GM12878 (cell line): ENCODE measurements around the gene SAC3D1. TPM values are rescaled to one million over a fixed set of nuclear protein-coding genes. Genes with fewer than 3 reads are reported as not detected.

Source experiments
- ATAC-seq: fragments of 200-7000 bp; cut with Tn5 transposase; 3 replicates; pipeline ENCODE4 v1.9.1; 2020; ENCODE audit warnings: mild to moderate bottlenecking, moderate library complexity
- BruUV-seq: library from RNA; stranded (reverse); fragments of 400-500 nt; replicated peaks from 2 replicates; lab custom pipeline; 2021; lab: Mats Ljungman, UMichigan
- CTCF ChIA-PET: fragments of 300-600 bp; sonication (Branson Sonifier 250); formaldehyde crosslinking; extraction: SDS; loops from one replicate; lab custom pipeline; 2021; ENCODE audit warnings: inconsistent platforms; lab: Yijun Ruan, JAX
- POLR2A ChIA-PET: fragments of 350-600 bp; formaldehyde crosslinking; extraction: SDS; loops from one replicate; lab custom pipeline; 2021; ENCODE audit warnings: inconsistent platforms; lab: Charles Lee
- RAD21 ChIA-PET: fragments of 300-600 bp; sonication (Branson Sonifier 250); formaldehyde crosslinking; loops from one replicate; lab custom pipeline; 2023; ENCODE audit warnings: antibody characterized with exemption; ENCODE audit not compliant: unreplicated experiment; lab: Charles Lee
- SMC1A ChIA-PET: fragments of 300-600 bp; sonication (Branson Sonifier 250); formaldehyde crosslinking; loops from one replicate; lab custom pipeline; 2023; ENCODE audit not compliant: unreplicated experiment, uncharacterized antibody; lab: Charles Lee
- DNase-seq: peaks from one replicate; pipeline ENCODE4 v3.0.0-alpha.2; 2011; ENCODE audit warnings: low read depth, low spot score
- FAIRE-seq: peaks from 3 replicates; lab custom pipeline; 2011; peaks lifted over from hg19 to GRCh38; lab: Jason Lieb, UNC
- H2AFZ ChIP-seq: 2 replicates; pipeline ENCODE4 v1.6.0; 2011; ENCODE audit warnings: low read depth, low read length, control low read depth; ENCODE audit not compliant: control insufficient read depth
- H3K27ac ChIP-seq: 2 replicates; pipeline ENCODE4 v1.5.1; 2011; ENCODE audit warnings: control low read depth; ENCODE audit not compliant: control insufficient read depth, insufficient read depth
- H3K27me3 ChIP-seq, 2 experiments: replicated peaks in 1 of 2; 2 replicates each; pipeline versions ENCODE4 v1.6.0 to v1.6.1; 2011; ENCODE audit warnings: low read length in 1 of 2; ENCODE audit not compliant: control insufficient read depth in 2 of 2, insufficient read depth in 2 of 2
- H3K36me3 ChIP-seq, 2 experiments: 2 replicates each; pipeline ENCODE4 v1.5.1; 2011; ENCODE audit warnings: low read length in 1 of 2; ENCODE audit not compliant: control insufficient read depth in 2 of 2, insufficient read depth in 2 of 2
- H3K4me1 ChIP-seq: 2 replicates; pipeline ENCODE4 v1.6.1; 2011; ENCODE audit warnings: mild to moderate bottlenecking, low read length, moderate library complexity, mixed read lengths; ENCODE audit not compliant: control insufficient read depth, insufficient read depth
- H3K4me2 ChIP-seq: 2 replicates; pipeline ENCODE4 v1.6.0; 2011; ENCODE audit warnings: control low read depth; ENCODE audit not compliant: control insufficient read depth, insufficient read depth
- H3K4me3 ChIP-seq: fragments of 200-600 bp; sonication (generic); 2 replicates; pipeline ENCODE4 v1.5.1; 2016
- H3K79me2 ChIP-seq: 2 replicates; pipeline ENCODE4 v1.6.0; 2011; ENCODE audit warnings: low read length; ENCODE audit not compliant: control insufficient read depth, insufficient read depth
- H3K9ac ChIP-seq: 2 replicates; pipeline ENCODE4 v1.8.0; 2011; ENCODE audit warnings: low read length, control low read depth, mixed read lengths; ENCODE audit not compliant: control insufficient read depth, insufficient read depth
- H3K9me3 ChIP-seq: replicated peaks from 3 replicates; pipeline ENCODE4 v1.5.1; 2011; ENCODE audit warnings: mild to moderate bottlenecking, low read length; ENCODE audit not compliant: control insufficient read depth, insufficient read depth
- H4K20me1 ChIP-seq: 2 replicates; pipeline ENCODE4 v1.6.0; 2011; ENCODE audit not compliant: control insufficient read depth, insufficient read depth
- CBX3 ChIP-seq: fragments of 200-600 bp; sonication (generic); IDR thresholded peaks from 2 replicates; pipeline ENCODE4 v1.6.1; 2016; ENCODE audit warnings: low read depth, borderline replicate concordance
- CREB1 ChIP-seq: IDR thresholded peaks from 2 replicates; pipeline ENCODE4 v1.6.1; 2012; ENCODE audit warnings: low read depth, mild to moderate bottlenecking, inconsistent platforms
- IKZF1 ChIP-seq: fragments of 450-650 bp; conservative IDR thresholded peaks from 2 replicates; pipeline ENCODE4 v1.6.1; 2017; ENCODE audit warnings: antibody characterized with exemption, mild to moderate bottlenecking
- IRF4 ChIP-seq: IDR thresholded peaks from 2 replicates; pipeline ENCODE4 v1.6.1; 2011; ENCODE audit warnings: low read depth, low read length
- MEF2B ChIP-seq: fragments of 450-650 bp; IDR thresholded peaks from 2 replicates; pipeline ENCODE4 v1.6.1; 2018; ENCODE audit warnings: mild to moderate bottlenecking, moderate library complexity; ENCODE audit not compliant: partially characterized antibody, poor library complexity, severe bottlenecking
- PAX5 ChIP-seq: IDR thresholded peaks from 2 replicates; pipeline ENCODE4 v1.6.1; 2011; ENCODE audit warnings: low read depth, low read length, borderline replicate concordance
- WGBS: methylation state at CpG from one replicate; pipeline ENCODE4 v1.1.6; 2016; ENCODE audit warnings: low lambda C conversion rate; ENCODE audit not compliant: insufficient replicate concordance, insufficient coverage; ENCODE audit errors: missing lambda C conversion rate; 5-methylcytosine and 5-hydroxymethylcytosine counted together
- in situ Hi-C: fragments of 300-500 bp; cut with MboI; formaldehyde crosslinking; loops from 9 replicates; pipeline ENCODE4 v1.14.3; 2018; ENCODE audit warnings: mixed read lengths
- intact Hi-C: fragments of 100-400 bp; cut with micrococcal nuclease; formaldehyde crosslinking; loops from one replicate; pipeline ENCODE4 v1.14.2; 2022; ENCODE audit not compliant: unreplicated experiment
- polyA plus RNA-seq, 11 experiments: library from polyadenylated mRNA; depleted of rRNA in 4 of 11; unstranded in 6 of 11; stranded (reverse) in 5 of 11; fragments of >200 nt; fragmentation: Nextera tagmentation in 4 of 11; fragmentation: Illumina TruSeq in 1 of 11; extraction: Ambion mirVana in 4 of 11; extraction: Trizol in 1 of 11; gene quantifications; 1 replicate in 1 of 11; 2 replicates in 10 of 11; pipeline versions ENCODE4 v1.2.1 to v1.2.3, GENCODE V29; 2011 to 2016; ENCODE audit warnings: inconsistent platforms in 2 of 11, missing spikeins in 2 of 11, low read depth in 1 of 11
- total RNA-seq, 4 experiments: library from RNA; depleted of rRNA in 3 of 4; stranded (reverse); fragments of >200 nt in 3 of 4; fragmentation: Illumina TruSeq in 1 of 4; extraction: Trizol in 1 of 4; gene quantifications; 2 replicates each; pipeline versions ENCODE4 v1.2.1 to v1.2.3, GENCODE V29; 2013 to 2021
- TF ChIP-seq, protein P1 (sequence below): fragments of 450-650 bp; IDR thresholded peaks from 2 replicates; pipeline ENCODE4 v1.6.1; 2017; ENCODE audit warnings: low read depth, mild to moderate bottlenecking, moderate library complexity

Gene SAC3D1
- total and polyA plus RNA-seq, 10 of the 15 experiments (the other 5 are each of a cell fraction or from before 2014, with no cell fraction given): 0.16 to 44.6 (median 12.1) TPM

DNA sequence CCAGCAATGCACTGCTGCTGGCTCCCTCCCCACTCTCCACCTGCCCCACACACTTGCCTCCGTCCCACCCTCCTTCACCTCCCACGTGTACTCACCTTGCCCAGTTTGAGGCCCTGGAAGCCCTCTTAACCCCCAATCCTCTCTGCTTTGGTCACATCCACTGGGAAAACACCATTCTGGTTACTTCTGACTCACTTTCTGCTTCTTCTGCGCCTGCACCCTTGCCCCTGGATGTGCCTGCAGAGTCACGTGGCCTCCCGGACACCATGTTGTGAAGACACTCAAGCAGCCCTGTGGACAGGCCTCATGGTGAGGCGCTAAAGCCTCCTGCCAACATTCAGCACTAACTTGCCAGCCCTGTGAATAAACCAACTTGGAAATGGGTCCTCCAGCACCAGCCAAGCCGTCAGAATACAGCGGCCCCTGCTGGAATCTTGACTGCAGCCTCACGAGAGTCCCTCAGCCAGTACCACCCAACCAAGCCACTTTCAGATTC lies 20.0 kb downstream of the SAC3D1 start (continued):
- TF ChIP-seq PAX5: no peak

DNA sequence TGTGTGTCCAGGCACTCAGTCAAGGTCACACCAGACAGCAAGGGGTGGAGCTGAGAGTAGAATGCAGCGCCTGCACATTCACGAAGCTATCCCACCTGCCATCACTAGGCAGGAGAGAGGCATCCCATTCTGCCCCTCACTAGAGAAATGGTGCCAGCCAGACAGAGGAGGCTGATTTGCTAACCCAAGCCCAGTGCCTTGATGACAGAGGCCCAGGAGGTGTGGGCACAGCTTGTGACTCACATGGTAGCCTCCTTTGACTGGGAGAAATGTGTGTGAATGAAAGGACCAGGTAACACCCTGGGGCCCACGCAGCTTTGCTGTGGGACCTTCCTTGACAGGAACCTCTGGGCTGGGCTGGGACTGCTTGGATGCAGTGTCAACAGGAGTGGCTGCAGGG lies 22.5 kb downstream of the SAC3D1 start:
- H3K79me2 ChIP-seq: no peaks in the 10 kb centered on the region
- no peaks in the 10 kb centered on the region for H3K27me3 ChIP-seq
- WGBS: 76% methylated on average over 3 of the region's 3 CpGs
- no peak for ATAC-seq
- no peak overlapping the region for H3K4me2 ChIP-seq
- no peak overlapping the region for H3K27ac ChIP-seq
- no peak overlapping the region for H3K4me3 ChIP-seq
- ChIA-PET SMC1A (interaction anchor here (1.1 kb wide), 1 partner anchor 9 kb away, joined by 3 read pairs; no protein-coding TSS in a partner anchor), POLR2A (interaction anchor here (0.6 kb wide), 1 partner anchor 286 kb away, joined by 4 read pairs; no protein-coding TSS in a partner anchor), RAD21 (no interaction called here), CTCF (no interaction called here)
- DNase-seq: no peak
- no peak for FAIRE-seq
- intact Hi-C loops (no loop called here), in situ Hi-C loops (no loop called here)
- no peaks in the 10 kb centered on the region for H3K9me3 ChIP-seq
- H2AFZ ChIP-seq: no peak overlapping the region
- H3K9ac ChIP-seq: no peak overlapping the region
- no peaks in the 10 kb centered on the region for H3K36me3 ChIP-seq
- peaks cover 20% of the 10 kb centered on the region for H3K4me1 ChIP-seq
- no peak for TF ChIP-seq CBX3
- BruUV-seq: no TSS peak
- no peaks in the 10 kb centered on the region for H4K20me1 ChIP-seq

DNA sequence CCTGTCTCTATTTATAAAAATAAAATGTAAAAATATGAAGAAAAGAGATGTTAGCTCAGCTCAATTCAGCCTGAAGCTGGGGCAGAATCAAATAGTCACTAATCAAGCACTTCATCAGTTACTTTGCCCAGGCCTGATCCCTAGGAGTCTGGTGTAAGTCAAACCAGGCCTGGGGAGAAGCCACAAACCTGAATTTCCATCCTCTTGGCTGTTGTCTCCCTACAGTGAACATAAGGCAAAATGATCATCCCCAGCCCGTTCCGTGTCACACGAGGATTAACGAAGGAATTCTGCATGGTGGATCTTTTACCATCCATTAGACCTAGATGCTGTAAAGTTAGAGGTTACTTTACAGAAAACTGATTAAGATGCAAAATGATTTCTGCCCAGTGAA lies 23.8 kb downstream of the SAC3D1 start:
- H3K27ac ChIP-seq: no peak overlapping the region
- no TSS peak for BruUV-seq
- no peaks in the 10 kb centered on the region for H3K27me3 ChIP-seq
- H3K36me3 ChIP-seq: no peaks in the 10 kb centered on the region
- no peaks in the 10 kb centered on the region for H4K20me1 ChIP-seq
- no peak for ATAC-seq
- ChIA-PET SMC1A (no interaction called here), POLR2A (interaction anchor here (0.7 to 0.8 kb wide), 2 partner anchors 12 to 148 kb away, joined by 3 to 6 read pairs; no protein-coding TSS in a partner anchor), RAD21 (no interaction called here), CTCF (no interaction called here)
- H3K9me3 ChIP-seq: no peaks in the 10 kb centered on the region
- FAIRE-seq: no peak
- no peak overlapping the region for H3K4me2 ChIP-seq
- in situ Hi-C loops (no loop called here), intact Hi-C loops (no loop called here)
- 100% methylated on average over 4 of the region's 4 CpGs for WGBS
- H3K9ac ChIP-seq: no peak overlapping the region
- H3K4me1 ChIP-seq: peaks cover 16% of the 10 kb centered on the region
- TF ChIP-seq IRF4: no peak
- TF ChIP-seq IKZF1: no peak
- no peak for TF ChIP-seq MEF2B
- no peak for TF ChIP-seq CREB1
- TF ChIP-seq, protein P1, sequence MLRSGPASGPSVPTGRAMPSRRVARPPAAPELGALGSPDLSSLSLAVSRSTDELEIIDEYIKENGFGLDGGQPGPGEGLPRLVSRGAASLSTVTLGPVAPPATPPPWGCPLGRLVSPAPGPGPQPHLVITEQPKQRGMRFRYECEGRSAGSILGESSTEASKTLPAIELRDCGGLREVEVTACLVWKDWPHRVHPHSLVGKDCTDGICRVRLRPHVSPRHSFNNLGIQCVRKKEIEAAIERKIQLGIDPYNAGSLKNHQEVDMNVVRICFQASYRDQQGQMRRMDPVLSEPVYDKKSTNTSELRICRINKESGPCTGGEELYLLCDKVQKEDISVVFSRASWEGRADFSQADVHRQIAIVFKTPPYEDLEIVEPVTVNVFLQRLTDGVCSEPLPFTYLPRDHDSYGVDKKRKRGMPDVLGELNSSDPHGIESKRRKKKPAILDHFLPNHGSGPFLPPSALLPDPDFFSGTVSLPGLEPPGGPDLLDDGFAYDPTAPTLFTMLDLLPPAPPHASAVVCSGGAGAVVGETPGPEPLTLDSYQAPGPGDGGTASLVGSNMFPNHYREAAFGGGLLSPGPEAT: no peak
- no peak for DNase-seq
- no peak overlapping the region for H3K4me3 ChIP-seq
- no peaks in the 10 kb centered on the region for H3K79me2 ChIP-seq
- H2AFZ ChIP-seq: no peak overlapping the region
